Fibroblast of mammary gland (primary cell): ENCODE data around the gene PPFIA2.

Source experiments
- DNase-seq: peaks from one replicate; pipeline ENCODE4 v3.0.0-alpha.2; 2010; ENCODE audit warnings: low read depth
- H3K4me3 ChIP-seq: 2 replicates; pipeline ENCODE4 v1.5.1; 2011; ENCODE audit warnings: low read depth, mild to moderate bottlenecking, low read length, moderate library complexity; ENCODE audit not compliant: control insufficient read depth
- TF ChIP-seq, protein P1 (sequence below): conservative IDR thresholded peaks from 2 replicates; pipeline ENCODE4 v1.5.1; 2011; ENCODE audit warnings: low read depth, low read length, inconsistent platforms; ENCODE audit not compliant: control insufficient read depth, insufficient read depth

Gene PPFIA2

DNA sequence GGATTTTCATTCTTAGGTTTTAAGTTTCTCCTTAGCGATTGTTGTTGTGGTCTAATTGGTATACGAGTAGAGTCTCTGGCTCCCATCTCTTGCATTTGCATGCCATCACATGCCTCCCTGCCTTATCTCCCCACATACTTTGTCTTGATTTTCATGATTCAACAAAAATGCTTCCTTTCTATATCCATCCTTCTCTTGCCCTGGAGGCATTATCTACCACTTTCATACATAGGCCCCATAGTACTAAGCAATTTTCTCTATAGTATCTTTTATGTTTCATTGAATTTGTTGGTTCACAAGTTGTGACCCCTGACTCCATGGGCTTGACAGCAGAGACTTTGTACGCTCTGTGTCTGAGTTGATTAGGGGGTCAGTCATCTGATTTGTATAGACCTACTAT is 455.2 kb downstream of the PPFIA2 start:
- DNase-seq: no peak
- TF ChIP-seq, protein P1, sequence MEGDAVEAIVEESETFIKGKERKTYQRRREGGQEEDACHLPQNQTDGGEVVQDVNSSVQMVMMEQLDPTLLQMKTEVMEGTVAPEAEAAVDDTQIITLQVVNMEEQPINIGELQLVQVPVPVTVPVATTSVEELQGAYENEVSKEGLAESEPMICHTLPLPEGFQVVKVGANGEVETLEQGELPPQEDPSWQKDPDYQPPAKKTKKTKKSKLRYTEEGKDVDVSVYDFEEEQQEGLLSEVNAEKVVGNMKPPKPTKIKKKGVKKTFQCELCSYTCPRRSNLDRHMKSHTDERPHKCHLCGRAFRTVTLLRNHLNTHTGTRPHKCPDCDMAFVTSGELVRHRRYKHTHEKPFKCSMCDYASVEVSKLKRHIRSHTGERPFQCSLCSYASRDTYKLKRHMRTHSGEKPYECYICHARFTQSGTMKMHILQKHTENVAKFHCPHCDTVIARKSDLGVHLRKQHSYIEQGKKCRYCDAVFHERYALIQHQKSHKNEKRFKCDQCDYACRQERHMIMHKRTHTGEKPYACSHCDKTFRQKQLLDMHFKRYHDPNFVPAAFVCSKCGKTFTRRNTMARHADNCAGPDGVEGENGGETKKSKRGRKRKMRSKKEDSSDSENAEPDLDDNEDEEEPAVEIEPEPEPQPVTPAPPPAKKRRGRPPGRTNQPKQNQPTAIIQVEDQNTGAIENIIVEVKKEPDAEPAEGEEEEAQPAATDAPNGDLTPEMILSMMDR: no peak
- H3K4me3 ChIP-seq: no peak overlapping the region

DNA sequence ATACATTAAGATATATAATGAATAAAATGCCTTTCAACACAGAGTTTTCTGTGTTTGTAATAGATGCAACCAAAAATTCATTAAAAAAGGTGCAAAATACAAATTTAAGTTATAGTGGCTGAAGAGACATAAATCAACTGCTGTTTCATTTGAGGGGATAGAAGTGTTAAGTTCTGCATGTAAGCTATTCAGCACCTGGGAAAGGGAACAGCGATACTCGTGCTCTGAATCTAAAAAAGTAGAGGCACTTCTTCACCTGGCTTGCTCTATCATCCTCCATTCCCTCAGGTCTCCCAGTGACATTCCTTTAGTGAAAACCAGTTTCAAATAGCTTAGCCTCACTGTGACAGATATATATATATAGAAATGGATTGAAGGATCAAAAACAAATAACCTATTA is 458.7 kb downstream of the PPFIA2 start:
- TF ChIP-seq, protein P1: no peak
- DNase-seq: no peak
- H3K4me3 ChIP-seq: no peak overlapping the region

DNA sequence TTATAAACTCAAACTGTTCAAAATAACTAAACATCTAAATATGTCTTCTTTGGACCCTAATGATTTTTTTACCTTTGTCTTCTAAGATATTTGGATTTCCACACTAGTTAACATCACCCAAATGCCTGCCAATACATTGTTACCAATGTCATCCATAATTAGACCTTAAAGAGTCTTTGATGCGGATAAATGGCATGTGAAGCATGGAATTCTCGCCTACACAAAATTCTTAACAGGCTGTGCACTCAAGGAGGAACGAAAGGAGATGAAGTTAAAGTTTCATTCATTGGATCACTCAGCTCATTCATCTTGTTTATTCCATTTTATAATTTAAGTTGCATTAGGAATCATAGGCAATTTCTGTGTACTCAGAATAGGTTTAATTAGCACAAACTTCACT is 461.5 kb downstream of the PPFIA2 start:
- TF ChIP-seq, protein P1: no peak
- no peak for DNase-seq
- H3K4me3 ChIP-seq: no peak overlapping the region

DNA sequence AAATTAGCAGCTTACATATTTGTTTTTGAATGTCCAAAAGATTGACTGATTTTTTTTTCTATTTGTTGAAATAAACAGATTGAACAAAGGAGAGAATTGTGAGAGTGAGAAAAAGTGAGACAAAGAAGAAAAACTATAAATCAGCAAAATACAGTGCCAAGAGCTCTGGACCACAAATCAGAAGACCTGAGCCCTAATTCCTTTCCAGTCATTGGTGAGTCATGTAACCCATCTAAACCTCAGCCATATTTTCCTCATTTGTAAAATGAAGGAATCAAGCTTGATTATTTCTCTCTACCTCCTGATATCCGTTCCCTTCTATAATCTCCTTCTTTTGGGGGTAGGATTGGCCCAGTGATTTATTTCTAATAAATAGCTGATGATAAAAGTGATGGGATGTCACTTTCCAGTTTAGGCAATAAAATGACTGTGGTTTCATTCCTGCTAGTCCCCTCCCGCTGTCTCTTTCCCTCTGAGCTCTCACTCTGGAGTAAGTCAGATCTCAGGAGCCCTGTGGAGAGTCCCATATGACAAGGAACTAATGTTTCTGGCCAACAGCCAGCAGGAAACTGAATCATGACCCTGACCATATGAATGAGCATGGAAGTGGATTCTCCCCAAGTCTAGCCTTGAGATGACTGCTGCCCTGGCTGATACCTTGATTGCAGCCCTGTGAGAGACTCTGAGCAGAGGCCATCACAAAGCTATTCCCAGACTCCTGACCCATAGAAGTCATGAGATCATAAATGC is 462.4 kb downstream of the PPFIA2 start:
- TF ChIP-seq, protein P1: no peak
- DNase-seq: peak; percentile 88
- no peak overlapping the region for H3K4me3 ChIP-seq

DNA sequence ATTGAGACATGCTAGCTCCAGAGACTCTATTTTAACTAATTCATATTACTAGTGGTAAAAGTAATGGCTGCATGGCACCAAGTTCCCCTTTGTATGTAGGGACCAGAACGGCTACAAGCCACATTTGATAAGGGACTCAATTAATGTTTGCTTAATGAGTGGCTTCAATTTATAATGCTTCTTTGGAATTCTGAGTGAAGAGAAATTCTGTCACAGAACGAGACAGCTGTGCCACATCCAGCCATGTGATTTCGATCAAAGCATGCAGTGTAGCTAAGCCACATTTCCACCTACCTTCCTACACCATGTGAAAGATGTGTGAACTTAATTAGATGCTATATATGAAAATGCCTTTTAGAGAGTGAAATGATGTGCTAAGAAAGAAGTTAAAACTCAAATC is 463.9 kb downstream of the PPFIA2 start:
- no peak overlapping the region for H3K4me3 ChIP-seq
- no peak for DNase-seq
- TF ChIP-seq, protein P1: no peak

DNA sequence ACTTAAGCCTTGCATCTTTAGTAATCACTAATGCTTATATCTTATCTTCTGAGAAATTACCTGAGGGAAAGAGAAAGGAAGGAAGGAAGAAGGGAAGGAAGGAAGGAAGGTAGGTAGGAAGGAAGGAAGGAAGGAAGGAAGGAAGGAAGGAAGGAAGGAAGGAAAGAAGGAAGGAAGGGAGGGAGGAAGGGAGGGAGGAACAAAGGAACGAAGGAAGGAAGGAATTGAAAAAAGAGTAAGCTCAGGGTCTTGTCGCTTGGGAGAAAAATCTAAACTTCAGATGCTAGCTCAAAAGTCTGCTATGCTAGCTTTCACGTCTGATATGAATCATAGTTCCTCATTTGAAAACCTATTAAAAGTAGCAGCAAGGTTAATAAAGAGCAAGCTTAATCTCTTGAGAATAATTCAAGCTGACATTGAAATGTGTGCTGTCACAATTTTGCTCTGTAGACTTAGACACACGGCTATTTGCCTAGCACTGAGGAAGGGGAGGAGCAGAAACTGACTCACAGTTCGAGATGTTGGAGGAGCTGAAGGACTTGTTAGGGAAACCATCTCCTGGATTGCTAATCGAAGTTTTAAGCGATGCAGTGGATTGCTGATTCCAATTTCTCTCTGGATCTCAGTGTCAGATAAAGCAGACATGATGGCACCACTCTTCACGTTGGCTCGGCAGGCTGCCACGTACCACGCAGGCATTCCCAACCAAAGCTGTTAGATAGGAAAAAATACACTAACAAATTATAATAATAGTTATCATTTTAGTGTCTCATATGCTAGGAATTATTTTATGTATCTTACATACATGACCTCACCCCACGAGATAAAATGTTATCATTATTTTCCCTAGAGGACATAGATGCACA is 464.6 kb downstream of the PPFIA2 start:
- DNase-seq: peak; percentile 11
- TF ChIP-seq, protein P1: no peak

More for the DNA sequence above, 464.6 kb downstream of the PPFIA2 start:
- H3K4me3 ChIP-seq: no peak overlapping the region
